Activated T-helper 1 cell treated with Interleukin-2 at 50 U/mL for 16 hours (primary cell): Measurements from ENCODE around the gene INAVA.
"Not testable (repeated sequence)": the region's sequence is repeated elsewhere in the genome, so short reads cannot be mapped to it uniquely, and the experiment has no call there.

Source experiments
- DNase-seq: peaks from one replicate; pipeline ENCODE4 v3.0.0-alpha.2; 2020; ENCODE audit warnings: low read depth

The INAVA gene

DNA sequence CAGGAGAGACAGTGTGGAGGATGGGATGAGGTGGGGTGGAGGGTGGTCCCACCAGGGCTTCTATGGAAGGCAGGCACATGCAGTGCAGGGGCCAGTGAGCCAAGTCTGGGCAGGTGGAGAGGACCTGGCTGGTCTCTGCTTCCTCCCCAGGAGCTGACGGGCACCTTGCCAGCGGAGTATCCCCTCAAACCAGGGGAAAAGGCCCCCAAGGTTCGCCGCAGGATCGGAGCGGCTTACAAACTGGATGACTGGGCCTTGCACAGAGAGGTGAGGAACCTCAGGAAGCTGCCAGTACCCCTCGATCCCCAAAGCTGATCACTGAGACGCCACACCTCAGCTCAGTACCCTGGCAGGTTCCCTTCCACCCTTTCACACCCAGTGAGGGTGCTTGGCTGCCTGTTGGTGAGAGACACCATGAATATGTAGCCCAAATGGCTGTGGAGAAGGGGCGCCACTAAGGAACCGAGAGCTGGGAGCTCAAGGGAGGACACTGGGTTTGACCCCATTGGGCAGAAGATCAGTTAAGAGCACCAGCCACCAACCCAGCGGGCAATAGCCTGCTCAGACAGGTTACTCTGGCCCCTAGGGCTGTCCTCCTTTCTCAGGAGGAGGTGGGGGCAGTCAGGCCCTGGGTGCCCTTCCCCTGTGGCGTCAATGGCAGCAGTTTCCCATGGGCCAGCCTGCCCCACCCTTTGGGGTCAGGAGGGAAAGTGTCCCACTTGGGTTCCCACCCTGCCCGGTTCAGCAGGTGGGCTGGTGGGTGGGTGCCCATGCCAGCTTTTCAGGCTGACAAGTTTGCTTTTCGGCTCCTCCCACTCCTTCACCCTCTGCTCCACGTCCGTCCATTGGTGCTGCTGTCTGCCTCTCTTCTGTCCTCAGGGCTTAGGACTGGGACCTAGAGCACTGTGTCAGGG is 5.5 kb downstream of the INAVA start:
- DNase-seq: no peak

GRCh38 chr1:200900877-200901276 is 6.2 kb downstream of the INAVA start:
- DNase-seq: no peak

DNA sequence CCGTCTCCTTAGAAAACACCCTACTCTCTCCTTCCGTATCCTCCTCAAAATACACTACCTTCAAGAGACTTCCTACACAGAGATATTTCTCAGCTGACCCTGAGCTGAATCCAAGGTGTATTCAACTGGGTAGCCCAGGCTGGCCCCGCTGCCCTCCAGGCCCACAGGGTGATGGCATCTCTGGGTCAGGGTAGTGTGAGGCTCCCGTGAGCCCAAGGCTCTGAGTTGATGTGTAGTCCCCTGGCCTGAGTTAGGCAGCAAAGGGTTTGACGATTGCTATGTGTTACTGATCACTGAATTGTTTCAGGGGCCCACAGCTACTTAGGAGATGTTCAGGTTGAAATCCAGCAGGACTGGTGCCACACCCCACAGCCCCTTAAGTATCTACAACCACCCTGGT is 6.7 kb downstream of the INAVA start:
- no peak for DNase-seq

DNA sequence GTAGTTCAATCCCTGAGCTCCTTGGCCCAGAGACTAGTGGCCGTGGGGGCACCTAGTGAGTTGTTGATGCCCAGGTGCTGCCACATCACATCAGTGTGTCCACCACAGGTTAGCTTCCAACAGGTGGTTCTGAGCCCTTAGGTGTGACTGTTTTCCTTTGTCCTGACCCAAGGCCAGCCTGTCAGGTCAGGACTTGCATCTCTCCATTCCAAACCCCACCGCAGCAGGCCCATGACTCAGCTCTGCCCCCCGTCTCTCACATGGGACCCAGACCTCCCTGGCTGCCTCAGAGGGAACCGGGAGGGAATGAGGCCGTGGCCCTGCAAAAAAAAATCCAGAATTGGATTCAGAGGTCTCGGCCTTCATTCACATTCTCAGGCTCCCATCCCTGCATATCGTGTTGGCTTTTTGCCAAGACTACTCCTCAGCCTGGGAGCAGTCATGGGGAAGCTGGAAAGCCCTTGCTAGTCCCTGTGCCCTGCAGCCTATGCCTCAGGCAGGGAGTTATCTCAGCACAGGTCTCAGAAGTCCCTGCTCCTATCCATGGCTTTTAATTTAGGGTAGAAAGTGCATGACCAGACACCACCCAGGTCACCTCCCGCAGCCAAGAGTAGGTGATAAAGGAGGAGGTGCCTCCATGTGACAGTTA is 7.2 kb downstream of the INAVA start:
- DNase-seq: no peak

- DNase-seq: no peak
Measured at GRCh38 chr1:200903793-200904192, 9.1 kb downstream of the INAVA start.

- DNase-seq: no peak
Measured at GRCh38 chr1:200904772-200905171, 10.1 kb downstream of the INAVA start.

DNA sequence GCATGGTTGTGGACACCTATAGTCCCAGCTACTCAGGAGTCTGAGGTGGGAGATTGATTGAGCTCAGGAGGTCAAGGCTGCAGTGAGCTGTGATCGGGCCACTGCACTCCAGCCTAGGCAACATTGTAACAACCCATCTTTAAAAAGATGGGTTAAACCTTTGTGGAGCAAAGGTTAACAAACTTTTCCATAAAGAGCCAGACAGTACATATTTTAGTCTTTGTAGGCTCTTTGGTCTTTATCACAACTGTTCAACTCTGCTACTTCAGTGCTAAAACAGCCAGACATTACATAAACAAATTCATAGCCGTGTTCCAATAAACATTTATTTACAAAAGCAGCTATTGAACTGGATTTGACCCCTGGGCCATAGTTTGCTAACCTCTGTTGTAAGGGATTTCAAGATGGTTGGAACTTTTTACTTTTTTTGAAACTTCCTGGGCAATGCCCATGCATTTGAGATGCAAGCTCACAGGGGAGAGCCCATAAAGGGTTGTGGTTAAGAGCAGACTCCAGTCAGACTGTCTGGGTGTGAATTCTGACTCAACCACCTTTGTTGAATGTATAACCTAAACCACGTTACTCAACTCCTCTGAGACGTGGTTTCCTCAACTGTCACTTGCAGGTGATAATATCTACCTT is 10.8 kb downstream of the INAVA start:
- DNase-seq: peak; percentile 12

GRCh38 chr1:200906491-200906890 is 11.8 kb downstream of the INAVA start:
- DNase-seq: no peak

GRCh38 chr1:200907611-200908097 is 13.0 kb downstream of the INAVA start:
- no peak for DNase-seq

GRCh38 chr1:200908191-200908868 is 13.6 kb downstream of the INAVA start:
- no peak for DNase-seq

DNA sequence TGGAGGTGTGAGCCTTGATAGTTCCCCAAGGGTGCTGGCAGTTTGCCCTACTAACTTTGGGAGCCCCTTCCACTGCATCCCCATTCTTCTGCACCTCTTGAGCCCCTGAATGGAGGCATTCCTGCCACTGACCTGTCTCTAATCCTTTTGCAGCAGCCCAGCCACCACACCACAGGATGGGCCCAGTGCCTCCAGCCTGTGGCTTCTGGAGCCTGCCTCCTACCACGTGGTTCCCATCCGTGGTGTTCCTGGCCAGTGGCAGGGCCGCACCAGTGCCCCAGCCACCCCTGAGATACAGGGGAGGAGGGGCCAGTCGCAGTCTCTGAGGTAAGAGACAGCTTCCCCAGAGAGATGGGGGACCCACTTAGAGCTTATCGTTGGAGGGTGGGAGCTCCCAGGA is 14.4 kb downstream of the INAVA start:
- no peak for DNase-seq

DNA sequence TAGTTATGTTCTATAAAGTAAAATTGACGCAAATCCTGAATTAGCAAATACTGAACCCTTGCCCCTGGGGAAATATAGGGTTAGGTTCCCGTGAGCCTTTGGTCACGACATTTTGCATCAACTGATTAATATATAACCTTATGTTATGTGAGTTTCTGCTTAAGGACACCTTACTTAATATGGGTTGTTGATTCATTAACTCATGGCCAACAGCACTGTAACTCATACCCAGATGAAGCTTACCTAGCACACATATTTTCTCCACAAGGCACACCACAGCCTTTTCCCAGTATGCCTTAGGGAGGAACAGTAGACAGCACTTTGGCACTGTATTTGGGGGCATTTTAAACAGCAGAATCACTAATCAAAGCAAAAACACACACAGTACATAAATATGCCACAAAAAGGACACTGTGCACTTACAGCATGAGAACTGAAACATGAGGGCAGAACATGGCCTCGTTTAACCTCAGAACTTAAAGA is 15.1 kb downstream of the INAVA start:
- DNase-seq: no peak

GRCh38 chr1:200911361-200911760 is 16.7 kb downstream of the INAVA start:
- no peak for DNase-seq

GRCh38 chr1:200911936-200912335 is 17.2 kb downstream of the INAVA start:
- DNase-seq: not testable (repeated sequence)

GRCh38 chr1:200912737-200913407 is 18.2 kb downstream of the INAVA start:
- no peak for DNase-seq

- DNase-seq: no peak
Measured at GRCh38 chr1:200916152-200916551, 21.5 kb downstream of the INAVA start.

DNA sequence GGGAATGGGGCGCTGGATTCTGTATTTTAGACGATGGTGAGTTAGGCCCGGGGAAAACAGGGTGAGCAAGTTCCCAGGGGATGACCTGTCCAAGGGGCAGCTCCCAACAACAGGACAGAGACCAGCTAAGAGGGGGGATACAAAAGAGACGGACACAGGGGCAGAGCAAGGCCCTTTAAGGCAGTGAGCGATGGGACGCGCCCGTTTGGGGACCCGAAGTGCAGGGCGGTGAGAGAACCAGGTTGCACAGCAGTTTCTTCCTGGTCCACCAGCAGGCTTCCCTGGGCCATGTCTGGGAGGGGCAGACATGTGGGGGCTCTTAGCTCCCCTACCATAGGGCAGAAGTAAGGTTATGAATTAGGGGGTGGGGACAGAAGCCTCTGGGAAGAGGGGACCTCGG is 22.0 kb downstream of the INAVA start:
- no peak for DNase-seq

GRCh38 chr1:200917291-200917817 is 22.7 kb downstream of the INAVA start:
- DNase-seq: no peak

- DNase-seq: no peak
Measured at GRCh38 chr1:200918006-200918405, 23.3 kb downstream of the INAVA start.

DNA sequence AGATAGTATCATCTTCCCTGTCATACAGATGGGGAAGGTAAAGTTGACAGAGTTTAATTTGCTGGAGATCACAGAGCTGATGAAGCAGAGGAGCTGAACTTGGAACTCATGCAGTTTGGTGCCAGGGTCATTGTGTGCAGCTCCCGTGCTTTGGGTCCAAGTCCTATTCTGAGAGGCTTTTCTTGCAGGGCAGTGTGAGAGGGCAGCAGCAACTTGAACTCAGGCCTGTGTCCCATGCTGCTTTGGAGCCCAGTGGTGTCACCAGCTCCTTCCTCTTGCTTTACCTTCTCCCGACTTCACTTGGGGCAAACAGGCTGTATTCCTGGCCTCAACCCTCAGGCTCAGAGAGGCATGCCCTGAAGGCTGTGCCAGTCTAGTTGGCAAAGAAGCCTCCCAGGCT is 24.7 kb downstream of the INAVA start:
- no peak for DNase-seq

GRCh38 chr1:200921571-200922110 is 26.9 kb downstream of the INAVA start:
- DNase-seq: no peak
